ENCODE measurements around the gene PROS1.
"Not testable (repeated sequence)": the region's sequence is repeated elsewhere in the genome, so short reads cannot be mapped to it uniquely, and the experiment has no call there.

PROS1 gene

GRCh38 chr3:93878250-93879017 lies 95.3 kb downstream of the PROS1 start:
- in situ Hi-C loops (cut with MboI; ENCODE audit: low sequenced_read_pairs), result not testable (repeated sequence)

- in situ Hi-C loops (cut with MboI; ENCODE audit: low sequenced_read_pairs), result not testable (repeated sequence)
These were observed 96.3 kb downstream of the PROS1 start for GRCh38 chr3:93877427-93877826.

GRCh38 chr3:93873412-93873811 lies 100.3 kb downstream of the PROS1 start:
- in situ Hi-C loops (cut with MboI; ENCODE audit: low sequenced_read_pairs), result not testable (repeated sequence)

- in situ Hi-C loops (cut with MboI; ENCODE audit: low sequenced_read_pairs), result no loop called here
These were observed 106.3 kb downstream of the PROS1 start for GRCh38 chr3:93867425-93867824.

GRCh38 chr3:93861017-93861416 lies 112.7 kb downstream of the PROS1 start:
- in situ Hi-C loops (cut with MboI; ENCODE audit: low sequenced_read_pairs), result no loop called here

- in situ Hi-C loops (cut with MboI; ENCODE audit: low sequenced_read_pairs), result no loop called here
These were observed 118.3 kb downstream of the PROS1 start for GRCh38 chr3:93855401-93855800.

GRCh38 chr3:93852228-93852627 lies 121.5 kb downstream of the PROS1 start:
- in situ Hi-C loops (cut with MboI; ENCODE audit: low sequenced_read_pairs), result not testable (repeated sequence)

- in situ Hi-C loops (cut with MboI; ENCODE audit: low sequenced_read_pairs), result no loop called here
These were observed 129.7 kb downstream of the PROS1 start for GRCh38 chr3:93843981-93844380.

- in situ Hi-C loops (cut with MboI; ENCODE audit: low sequenced_read_pairs), result not testable (repeated sequence)
These were observed 134.5 kb downstream of the PROS1 start for GRCh38 chr3:93839193-93839592.

Data from HL-60/S4 treated with phorbol 12-myristate 13-acetate at 8.2 ng/mL for 4 days and 3 days (cell line).